GM10266 (cell line): ENCODE results near the gene TSPAN32.

Experiments
- DNase-seq: peaks from one replicate; pipeline ENCODE4 v3.0.0; 2012; ENCODE audit errors: extremely low spot score
- TF ChIP-seq, protein P1 (sequence below): IDR thresholded peaks from 2 replicates; pipeline ENCODE4 v1.5.1; 2012; ENCODE audit warnings: mild to moderate bottlenecking, low read depth; ENCODE audit not compliant: control insufficient read depth, insufficient read depth; ENCODE audit errors: missing control alignments

The TSPAN32 gene

DNA sequence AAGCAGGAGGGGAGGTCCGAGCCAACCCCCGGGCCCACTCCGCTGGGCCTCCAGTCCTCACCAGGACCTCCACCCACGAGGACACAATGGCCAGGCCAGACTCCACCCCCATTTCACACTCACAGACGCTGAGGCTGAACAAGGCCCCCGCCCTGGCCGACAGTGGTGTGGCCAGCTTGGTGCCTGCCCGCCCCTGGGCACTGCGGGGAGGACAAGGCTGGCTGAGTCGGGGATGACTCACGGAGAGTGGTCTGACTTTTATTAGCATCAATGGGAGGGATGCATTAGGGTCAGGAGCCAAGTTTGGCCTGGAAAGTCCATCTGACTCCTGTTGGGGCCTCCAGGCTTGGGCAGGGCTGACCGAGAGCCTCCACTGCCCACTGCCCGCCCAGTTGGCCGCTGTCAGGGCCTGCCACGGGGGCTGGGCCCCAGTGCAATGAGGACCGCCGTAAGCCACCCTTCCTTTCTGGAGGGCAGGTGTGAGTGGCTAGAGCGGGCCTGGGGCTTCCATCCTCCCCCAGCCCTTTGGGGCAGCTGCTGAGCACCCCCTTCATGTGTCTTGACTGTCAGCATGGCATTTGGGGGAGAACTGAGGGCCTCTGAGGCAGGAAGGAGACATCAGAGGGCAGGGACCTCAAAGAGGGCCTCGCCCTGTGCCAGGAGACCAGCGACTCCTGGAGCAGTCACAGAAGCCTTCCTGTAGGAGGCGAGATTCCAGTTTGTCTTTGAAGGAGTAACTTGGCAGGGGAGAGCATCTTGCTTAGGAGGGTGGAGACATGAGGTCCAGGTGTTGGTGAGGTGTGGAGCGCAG lies 10.6 kb downstream of the TSPAN32 start:
- TF ChIP-seq, protein P1, sequence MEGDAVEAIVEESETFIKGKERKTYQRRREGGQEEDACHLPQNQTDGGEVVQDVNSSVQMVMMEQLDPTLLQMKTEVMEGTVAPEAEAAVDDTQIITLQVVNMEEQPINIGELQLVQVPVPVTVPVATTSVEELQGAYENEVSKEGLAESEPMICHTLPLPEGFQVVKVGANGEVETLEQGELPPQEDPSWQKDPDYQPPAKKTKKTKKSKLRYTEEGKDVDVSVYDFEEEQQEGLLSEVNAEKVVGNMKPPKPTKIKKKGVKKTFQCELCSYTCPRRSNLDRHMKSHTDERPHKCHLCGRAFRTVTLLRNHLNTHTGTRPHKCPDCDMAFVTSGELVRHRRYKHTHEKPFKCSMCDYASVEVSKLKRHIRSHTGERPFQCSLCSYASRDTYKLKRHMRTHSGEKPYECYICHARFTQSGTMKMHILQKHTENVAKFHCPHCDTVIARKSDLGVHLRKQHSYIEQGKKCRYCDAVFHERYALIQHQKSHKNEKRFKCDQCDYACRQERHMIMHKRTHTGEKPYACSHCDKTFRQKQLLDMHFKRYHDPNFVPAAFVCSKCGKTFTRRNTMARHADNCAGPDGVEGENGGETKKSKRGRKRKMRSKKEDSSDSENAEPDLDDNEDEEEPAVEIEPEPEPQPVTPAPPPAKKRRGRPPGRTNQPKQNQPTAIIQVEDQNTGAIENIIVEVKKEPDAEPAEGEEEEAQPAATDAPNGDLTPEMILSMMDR = no peak

DNA sequence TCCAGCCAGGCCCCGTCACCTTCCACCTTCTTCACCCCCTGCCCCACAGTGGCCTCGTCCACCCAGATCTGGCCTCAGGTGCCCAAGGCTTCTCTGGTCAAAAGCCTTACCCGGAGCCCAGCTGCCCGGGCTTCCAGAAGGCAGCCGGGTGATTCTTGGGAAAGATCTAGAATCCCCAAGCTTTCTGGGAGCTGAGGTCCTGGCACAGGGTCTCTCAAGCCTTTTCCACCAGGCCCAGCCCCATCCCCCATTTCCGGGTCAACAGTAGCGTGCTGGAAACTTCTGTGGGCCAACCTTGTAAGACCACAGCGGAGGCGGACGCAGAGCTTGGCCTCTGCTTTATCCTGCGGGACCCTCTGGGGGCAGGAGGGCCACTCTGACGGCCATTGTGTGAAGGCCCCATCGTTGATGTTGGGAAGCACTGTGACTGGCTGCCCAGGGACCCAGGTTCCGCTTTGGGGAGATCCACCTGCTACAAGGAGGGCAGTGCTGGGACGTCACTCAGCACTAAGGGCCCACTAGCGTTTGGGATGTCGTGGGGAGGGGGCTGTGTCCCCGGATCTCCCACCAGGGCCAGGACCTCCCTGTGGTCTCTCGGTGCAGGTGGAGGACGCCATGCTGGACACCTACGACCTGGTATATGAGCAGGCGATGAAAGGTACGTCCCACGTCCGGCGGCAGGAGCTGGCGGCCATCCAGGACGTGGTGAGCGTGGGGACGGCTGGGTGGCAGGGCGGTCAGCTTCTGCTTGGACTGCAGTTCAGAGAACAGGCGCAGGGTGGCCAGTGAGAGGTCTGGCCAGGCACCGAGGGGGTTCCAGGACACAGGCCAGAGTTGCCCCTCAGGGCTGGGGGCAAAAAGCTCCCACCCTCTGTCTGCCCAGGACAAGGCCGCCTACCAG lies 11.5 kb downstream of the TSPAN32 start:
- TF ChIP-seq, protein P1 = no peak
- no peak for DNase-seq

More for the DNA sequence above, 10.6 kb downstream of the TSPAN32 start:
- no peak for DNase-seq

DNA sequence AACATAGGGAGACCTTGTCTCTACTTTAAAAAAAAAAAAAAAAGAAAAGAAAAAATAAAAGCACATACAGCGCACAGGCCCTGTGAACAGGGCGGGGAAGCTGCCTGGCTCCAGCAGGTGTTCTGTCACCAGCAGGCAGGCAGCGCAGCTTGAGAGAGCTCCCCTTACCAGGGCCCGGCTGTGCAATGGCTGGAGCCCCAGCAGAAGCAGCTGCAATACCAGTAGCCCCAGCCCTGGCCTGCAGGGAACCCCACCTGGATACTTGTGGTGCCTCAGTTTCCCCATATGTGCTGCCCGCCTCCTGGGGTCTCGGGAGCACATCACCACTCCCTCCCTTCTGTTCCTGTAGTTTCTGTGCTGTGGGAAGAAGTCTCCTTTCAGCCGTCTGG lies 12.3 kb downstream of the TSPAN32 start:
- TF ChIP-seq, protein P1 = no peak

GRCh38 chr11:2314525-2315394 lies 12.9 kb downstream of the TSPAN32 start:
- TF ChIP-seq, protein P1 = no peak

More for the DNA sequence above, 12.3 kb downstream of the TSPAN32 start:
- DNase-seq = no peak

DNA sequence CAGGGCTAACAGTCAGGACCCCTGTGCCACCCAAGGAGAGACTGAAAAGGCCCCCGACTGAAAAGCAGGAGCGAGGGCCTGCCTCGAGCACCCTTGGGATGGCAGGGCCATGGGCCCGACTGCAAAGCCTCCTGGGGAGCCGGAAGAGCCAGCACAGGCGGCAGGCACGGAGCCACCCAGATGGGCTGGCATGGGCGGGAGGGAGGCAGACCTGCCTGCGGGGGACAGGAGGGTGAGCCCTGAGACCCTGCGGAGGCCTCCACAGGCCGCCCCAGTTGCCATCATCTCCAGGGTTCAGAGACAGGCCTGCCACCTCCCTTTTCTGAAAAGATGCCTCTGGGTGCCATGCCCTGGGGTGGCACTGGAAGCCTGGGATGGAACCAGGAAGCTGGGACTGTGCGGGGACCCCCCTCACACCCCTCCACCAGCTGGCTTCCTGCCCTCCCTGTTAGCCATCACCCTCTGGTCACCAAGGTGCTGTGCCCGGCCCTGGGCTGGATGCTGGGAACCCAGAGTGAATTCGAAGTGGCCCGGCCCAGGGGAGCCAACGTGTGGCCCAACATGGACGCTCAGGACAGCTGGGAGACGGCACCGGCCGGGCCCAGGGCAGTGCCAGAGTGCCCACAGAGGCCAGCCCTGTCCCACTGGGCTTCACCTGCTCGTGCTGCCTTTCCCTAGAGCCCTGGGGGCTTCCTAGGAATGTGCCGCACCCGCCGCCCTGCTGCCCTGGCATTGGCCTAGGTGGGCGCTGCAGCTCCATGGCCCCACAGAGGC lies 13.8 kb downstream of the TSPAN32 start:
- TF ChIP-seq, protein P1 = no peak
- no peak for DNase-seq

More at GRCh38 chr11:2314525-2315394, 12.9 kb downstream of the TSPAN32 start:
- no peak for DNase-seq
